CD4-positive, CD25-positive, alpha-beta regulatory T cell (primary cell): ENCODE measurements around the gene RYR3. TPM values are rescaled to one million over a fixed set of nuclear protein-coding genes. Genes with fewer than 3 reads are reported as not detected.
"Not testable (repeated sequence)": the region's sequence is repeated elsewhere in the genome, so short reads cannot be mapped to it uniquely, and the experiment has no call there.

Experiments used
- ATAC-seq, 2 donors: fragments of 150-1000 bp; cut with Tn5 transposase; one replicate each; pipeline ENCODE4 v1.10.0; 2021; ENCODE audit warnings: low read depth in 2 of 2, moderate number of reproducible peaks in 2 of 2, moderate library complexity in 1 of 2
- DNase-seq, 3 donors: peaks; one replicate each; pipeline versions ENCODE4 v3.0.0 to v3.0.0-alpha.2; 2012 to 2022; ENCODE audit warnings: mixed read lengths in 1 of 3
- H3K27ac ChIP-seq: one replicate; pipeline ENCODE4 v1.7.0; 2013; ENCODE audit warnings: mild to moderate bottlenecking, low read length; ENCODE audit not compliant: insufficient read depth, poor library complexity, severe bottlenecking
- H3K27me3 ChIP-seq: one replicate; pipeline ENCODE4 v1.7.0; 2013; ENCODE audit warnings: low read length; ENCODE audit not compliant: control insufficient read depth, insufficient read depth
- H3K36me3 ChIP-seq: one replicate; pipeline ENCODE4 v1.7.0; 2013; ENCODE audit warnings: mild to moderate bottlenecking, low read length, moderate library complexity; ENCODE audit not compliant: control insufficient read depth, insufficient read depth
- H3K4me1 ChIP-seq: 2 replicates; pipeline ENCODE4 v1.7.0; 2013; ENCODE audit warnings: mild to moderate bottlenecking, low read length; ENCODE audit not compliant: insufficient read depth, control insufficient read depth, poor library complexity, severe bottlenecking
- H3K4me3 ChIP-seq: one replicate; pipeline ENCODE4 v1.7.0; 2013; ENCODE audit warnings: low read depth, mild to moderate bottlenecking, low read length, moderate library complexity
- H3K9me3 ChIP-seq, 2 experiments: 1 replicate in 1 of 2; 2 replicates in 1 of 2; pipeline ENCODE4 v1.7.0; 2013; ENCODE audit warnings: low read length in 2 of 2, mild to moderate bottlenecking in 1 of 2, moderate library complexity in 1 of 2; ENCODE audit not compliant: control insufficient read depth in 2 of 2
- H3K27ac Mint-ChIP-seq, 3 donors: one replicate each; pipeline ENCODE4 v1.8.0; 2020 to 2022; ENCODE audit warnings: mild to moderate bottlenecking in 3 of 3, mixed read lengths in 3 of 3, moderate library complexity in 2 of 3
- H3K27me3 Mint-ChIP-seq: one replicate; pipeline ENCODE4 v1.8.0; 2022; ENCODE audit warnings: mild to moderate bottlenecking, mixed read lengths
- H3K36me3 Mint-ChIP-seq: one replicate; pipeline ENCODE4 v1.8.0; 2020; ENCODE audit warnings: mixed read lengths
- H3K4me1 Mint-ChIP-seq, 4 donors: one replicate each; pipeline ENCODE4 v1.8.0; 2020 to 2022; ENCODE audit warnings: mixed read lengths in 4 of 4, mild to moderate bottlenecking in 1 of 4
- H3K4me3 Mint-ChIP-seq, 4 donors: one replicate each; pipeline ENCODE4 v1.8.0; 2020 to 2022; ENCODE audit warnings: mild to moderate bottlenecking in 4 of 4, mixed read lengths in 4 of 4, moderate library complexity in 3 of 4
- H3K9me3 Mint-ChIP-seq, 7 donors: one replicate each; pipeline ENCODE4 v1.8.0; 2020 to 2022; ENCODE audit warnings: mixed read lengths in 7 of 7, mild to moderate bottlenecking in 3 of 7, moderate library complexity in 2 of 7
- polyA plus RNA-seq, 4 donors: library from polyadenylated mRNA; unstranded; fragments of 300-500 nt; fragmentation: Illumina TruSeq; gene quantifications; one replicate each; pipeline ENCODE4 v1.2.3, GENCODE V29; 2021
- total RNA-seq: library from RNA; stranded (reverse); gene quantifications from one replicate; pipeline ENCODE4 v1.2.3, GENCODE V29; 2022

Gene RYR3
- total and polyA plus RNA-seq, 5 donors from 2014 or later: 0.05 to 0.19 (median 0.09) TPM; not detected in 1

DNA sequence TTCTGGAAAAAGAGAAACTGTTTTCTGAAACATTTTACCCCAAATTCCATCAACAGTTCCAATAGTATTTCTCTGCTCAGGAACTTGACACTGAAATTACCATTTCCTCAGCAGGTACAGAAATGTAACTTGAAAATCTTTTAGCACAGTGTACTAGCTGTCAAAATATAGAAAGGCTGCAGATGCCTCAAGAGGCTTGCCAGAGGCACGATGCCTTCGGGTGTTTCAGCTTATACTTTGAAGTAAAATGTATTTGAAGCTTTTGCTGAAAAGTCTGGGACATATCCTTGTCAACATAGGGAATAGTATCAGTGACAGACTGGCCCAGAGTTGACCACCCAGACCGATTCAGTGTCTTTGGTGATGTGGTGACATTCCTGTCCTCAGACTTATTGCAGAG, 503.1 kb downstream of the RYR3 start:
- peaks cover 5% of the 10 kb centered on the region for H3K27me3 Mint-ChIP-seq
- Histone ChIP-seq H3K27me3 (peaks cover 3% of the 10 kb centered on the region), H3K36me3 (no peaks in the 10 kb centered on the region), H3K4me3 (no peak overlapping the region), H3K4me1 (no peaks in the 10 kb centered on the region), H3K9me3 (no peaks in the 10 kb centered on the region), H3K27ac (no peak overlapping the region)
- no peaks in the 10 kb centered on the region for H3K9me3 Mint-ChIP-seq
- ATAC-seq: no peak
- no peaks in the 10 kb centered on the region for H3K36me3 Mint-ChIP-seq
- H3K27ac Mint-ChIP-seq: no peak overlapping the region
- H3K4me3 Mint-ChIP-seq: no peak overlapping the region
- DNase-seq: no peak
- H3K4me1 Mint-ChIP-seq: no peaks in the 10 kb centered on the region

DNA sequence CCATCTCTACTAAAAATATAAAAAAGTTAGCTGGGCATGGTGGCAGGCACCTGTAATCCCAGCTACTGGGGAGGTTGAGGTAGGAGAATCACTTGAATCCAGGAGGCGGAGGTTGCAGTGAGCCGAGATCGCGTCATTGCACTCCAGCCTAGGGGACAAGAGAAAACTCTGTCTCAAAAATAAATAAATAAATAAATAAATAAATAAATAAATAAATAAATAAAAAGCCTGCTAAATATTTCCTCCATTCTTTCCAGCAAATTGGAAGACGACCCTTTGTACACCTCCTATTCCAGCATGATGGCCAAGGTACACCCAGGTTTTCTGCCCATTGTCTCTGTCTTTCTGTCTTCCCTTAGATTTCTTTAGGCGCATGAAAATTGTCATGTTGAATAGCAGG, 508.7 kb downstream of the RYR3 start:
- H3K27ac Mint-ChIP-seq, H3K9me3 ChIP-seq, H3K27me3 Mint-ChIP-seq, DNase-seq, H3K9me3 Mint-ChIP-seq, H3K27ac ChIP-seq, H3K4me1 ChIP-seq, H3K36me3 ChIP-seq, H3K4me1 Mint-ChIP-seq, H3K27me3 ChIP-seq, H3K36me3 Mint-ChIP-seq, H3K4me3 Mint-ChIP-seq, ATAC-seq, H3K4me3 ChIP-seq: not testable (repeated sequence)

DNA sequence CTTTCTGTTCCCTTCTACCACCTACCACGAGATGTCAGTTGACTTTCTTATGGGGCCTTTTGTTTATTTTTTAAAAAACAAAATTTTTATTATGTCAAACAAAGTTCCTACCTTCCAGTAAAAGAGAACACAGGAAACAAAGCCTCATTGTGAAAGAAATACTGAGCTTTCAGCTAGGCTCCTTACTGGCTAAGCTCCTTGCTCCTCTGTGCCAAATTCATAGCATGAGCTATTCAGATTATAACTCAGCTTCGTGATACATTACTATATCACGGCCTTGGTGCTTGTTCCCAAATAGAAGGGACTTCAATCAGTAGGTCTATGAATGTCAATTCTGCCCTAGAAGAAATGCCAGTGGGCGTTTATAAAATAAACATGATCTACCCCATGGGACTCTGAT, 511.7 kb downstream of the RYR3 start:
- Histone ChIP-seq H3K27me3 (no peaks in the 10 kb centered on the region), H3K4me1 (no peaks in the 10 kb centered on the region), H3K36me3 (no peaks in the 10 kb centered on the region), H3K27ac (no peak overlapping the region), H3K4me3 (no peak overlapping the region), H3K9me3 (no peaks in the 10 kb centered on the region)
- Mint-ChIP-seq H3K27me3 (peaks cover 20% of the 10 kb centered on the region), H3K4me1 (no peaks in the 10 kb centered on the region), H3K9me3 (no peaks in the 10 kb centered on the region), H3K27ac (no peak overlapping the region), H3K4me3 (no peak overlapping the region), H3K36me3 (no peaks in the 10 kb centered on the region)
- ATAC-seq (no peak), DNase-seq (no peak)

DNA sequence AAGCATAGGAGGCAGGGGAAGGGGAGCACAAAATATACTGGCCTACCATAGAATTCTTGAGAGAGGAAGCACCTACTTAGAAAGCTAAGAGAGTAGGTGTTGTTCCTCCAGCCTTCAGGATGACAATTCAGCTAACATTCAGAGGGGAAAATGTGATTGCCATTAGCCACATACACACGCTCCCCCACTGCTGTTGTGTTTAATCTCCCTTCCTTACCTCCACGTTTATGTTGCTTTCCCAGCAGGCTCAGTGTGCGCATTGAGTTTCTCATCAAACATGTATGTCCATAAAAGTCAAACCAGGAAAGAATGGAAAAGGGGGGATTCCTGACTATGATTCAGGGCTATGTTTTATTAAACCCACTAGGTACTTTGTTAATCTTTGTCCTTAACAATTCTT, 512.4 kb downstream of the RYR3 start:
- H3K27ac ChIP-seq: no peak overlapping the region
- H3K27me3 ChIP-seq: no peaks in the 10 kb centered on the region
- Mint-ChIP-seq H3K4me1 (no peaks in the 10 kb centered on the region), H3K9me3 (no peaks in the 10 kb centered on the region), H3K27ac (no peak overlapping the region), H3K36me3 (no peaks in the 10 kb centered on the region), H3K4me3 (no peak overlapping the region), H3K27me3 (peaks cover 16% of the 10 kb centered on the region)
- DNase-seq (no peak), ATAC-seq (no peak)
- H3K4me3 ChIP-seq: no peak overlapping the region
- H3K36me3 ChIP-seq: no peaks in the 10 kb centered on the region
- H3K4me1 ChIP-seq: no peaks in the 10 kb centered on the region
- no peaks in the 10 kb centered on the region for H3K9me3 ChIP-seq

- Histone ChIP-seq H3K4me1 (no peaks in the 10 kb centered on the region), H3K27ac (no peak overlapping the region), H3K27me3 (no peaks in the 10 kb centered on the region), H3K4me3 (no peak overlapping the region), H3K36me3 (no peaks in the 10 kb centered on the region), H3K9me3 (no peaks in the 10 kb centered on the region)
- no peak overlapping the region for H3K27ac Mint-ChIP-seq
- H3K4me1 Mint-ChIP-seq: no peaks in the 10 kb centered on the region
- ATAC-seq: no peak
- H3K9me3 Mint-ChIP-seq: no peaks in the 10 kb centered on the region
- no peaks in the 10 kb centered on the region for H3K36me3 Mint-ChIP-seq
- no peak overlapping the region for H3K4me3 Mint-ChIP-seq
- peaks cover 25% of the 10 kb centered on the region for H3K27me3 Mint-ChIP-seq
- no peak for DNase-seq
Observed at GRCh38 chr15:33825453-33825852, 514.7 kb downstream of the RYR3 start.

DNA sequence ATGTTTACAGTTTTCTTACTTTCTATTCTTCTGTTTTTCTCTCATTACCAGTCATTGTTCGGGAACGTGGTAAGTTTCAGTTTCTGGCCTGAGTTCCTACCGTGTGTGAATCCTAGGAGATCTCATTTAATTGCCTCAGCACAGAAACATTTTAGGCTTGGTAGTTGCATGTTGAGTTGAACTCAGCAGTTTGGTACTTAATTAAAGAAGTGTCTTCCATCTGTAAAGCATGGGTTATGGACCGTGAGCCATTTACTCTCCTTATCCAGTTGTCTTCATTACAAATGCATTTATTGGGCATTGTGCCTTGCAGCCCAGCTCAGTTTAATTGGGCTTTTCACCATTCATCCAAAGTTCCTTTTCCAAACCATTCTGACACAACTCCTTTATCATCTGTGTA, 515.4 kb downstream of the RYR3 start:
- Mint-ChIP-seq H3K9me3 (no peaks in the 10 kb centered on the region), H3K27ac (no peak overlapping the region), H3K27me3 (peaks cover 25% of the 10 kb centered on the region), H3K4me3 (no peak overlapping the region), H3K4me1 (no peaks in the 10 kb centered on the region), H3K36me3 (no peaks in the 10 kb centered on the region)
- H3K4me3 ChIP-seq: no peak overlapping the region
- DNase-seq (no peak), ATAC-seq (no peak)
- H3K27ac ChIP-seq: no peak overlapping the region
- no peaks in the 10 kb centered on the region for H3K27me3 ChIP-seq
- no peaks in the 10 kb centered on the region for H3K9me3 ChIP-seq
- H3K4me1 ChIP-seq: no peaks in the 10 kb centered on the region
- H3K36me3 ChIP-seq: no peaks in the 10 kb centered on the region

DNA sequence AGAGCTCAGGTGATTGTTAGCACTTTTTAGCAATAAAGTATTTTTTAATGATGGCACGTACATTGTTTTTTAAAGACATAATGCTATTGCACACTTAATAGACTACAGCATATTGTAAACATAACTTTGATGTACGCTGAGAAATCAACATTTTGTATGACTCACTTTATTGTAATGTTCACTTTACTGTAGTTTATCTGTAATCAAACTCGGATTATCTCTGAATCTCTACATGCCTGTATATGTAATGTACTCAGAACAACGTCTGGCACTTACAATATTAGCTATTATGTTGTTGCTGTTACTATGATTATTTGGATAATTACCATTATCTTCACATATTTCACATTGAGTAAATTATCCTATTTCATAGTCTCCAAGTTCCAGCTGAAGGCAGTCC, 519.6 kb downstream of the RYR3 start:
- no peak overlapping the region for H3K27ac Mint-ChIP-seq
- Histone ChIP-seq H3K4me1 (no peaks in the 10 kb centered on the region), H3K9me3 (no peaks in the 10 kb centered on the region), H3K36me3 (no peaks in the 10 kb centered on the region), H3K27ac (no peak overlapping the region), H3K27me3 (no peaks in the 10 kb centered on the region), H3K4me3 (no peak overlapping the region)
- peaks cover 19% of the 10 kb centered on the region for H3K27me3 Mint-ChIP-seq
- DNase-seq (no peak), ATAC-seq (no peak)
- H3K9me3 Mint-ChIP-seq: no peaks in the 10 kb centered on the region
- no peaks in the 10 kb centered on the region for H3K36me3 Mint-ChIP-seq
- no peaks in the 10 kb centered on the region for H3K4me1 Mint-ChIP-seq
- H3K4me3 Mint-ChIP-seq: no peak overlapping the region

DNA sequence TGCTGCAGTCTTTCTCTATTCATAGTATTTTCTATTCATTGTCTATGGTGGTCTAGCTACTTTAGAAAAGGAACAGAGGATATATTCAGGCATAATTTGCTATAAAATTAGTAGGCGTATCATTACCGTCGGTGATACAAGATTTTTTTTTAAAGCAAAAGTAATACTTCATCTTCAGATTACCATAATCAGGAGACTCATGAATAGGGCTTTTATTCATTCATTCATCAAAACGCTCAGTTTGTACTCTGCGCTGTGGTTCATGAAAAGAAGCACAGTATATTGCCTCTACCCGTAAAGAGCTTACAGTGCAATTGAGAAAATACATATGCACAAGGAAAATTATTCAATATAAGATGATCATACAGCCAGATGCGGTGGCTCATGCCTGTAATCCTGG, 520.9 kb downstream of the RYR3 start:
- H3K27ac ChIP-seq: no peak overlapping the region
- no peaks in the 10 kb centered on the region for H3K4me1 Mint-ChIP-seq
- no peak for DNase-seq
- H3K36me3 ChIP-seq: no peaks in the 10 kb centered on the region
- H3K9me3 ChIP-seq: no peaks in the 10 kb centered on the region
- no peak for ATAC-seq
- H3K9me3 Mint-ChIP-seq: no peaks in the 10 kb centered on the region
- H3K4me3 Mint-ChIP-seq: no peak overlapping the region
- H3K4me1 ChIP-seq: no peaks in the 10 kb centered on the region
- no peaks in the 10 kb centered on the region for H3K27me3 ChIP-seq
- H3K27me3 Mint-ChIP-seq: peaks cover 12% of the 10 kb centered on the region
- H3K4me3 ChIP-seq: no peak overlapping the region
- H3K27ac Mint-ChIP-seq: no peak overlapping the region
- H3K36me3 Mint-ChIP-seq: no peaks in the 10 kb centered on the region
